D721Med (cell line): ENCODE data around the gene R3HDM1.

Experiments
- DNase-seq: peaks from one replicate; pipeline ENCODE4 v3.0.0; 2011; ENCODE audit warnings: low spot score; ENCODE audit not compliant: insufficient read length
- FAIRE-seq: peaks from 2 replicates; lab custom pipeline; 2011; peaks lifted over from hg19 to GRCh38; lab: Jason Lieb, UNC
- TF ChIP-seq, protein P1 (sequence below): IDR thresholded peaks from 2 replicates; pipeline ENCODE4 v1.5.1; 2012; ENCODE audit warnings: mild to moderate bottlenecking, control low read depth; ENCODE audit not compliant: insufficient read depth; ENCODE audit errors: missing control alignments

Gene R3HDM1

GRCh38 chr2:135732561-135732960, 201.3 kb downstream of the R3HDM1 start:
- TF ChIP-seq, protein P1, sequence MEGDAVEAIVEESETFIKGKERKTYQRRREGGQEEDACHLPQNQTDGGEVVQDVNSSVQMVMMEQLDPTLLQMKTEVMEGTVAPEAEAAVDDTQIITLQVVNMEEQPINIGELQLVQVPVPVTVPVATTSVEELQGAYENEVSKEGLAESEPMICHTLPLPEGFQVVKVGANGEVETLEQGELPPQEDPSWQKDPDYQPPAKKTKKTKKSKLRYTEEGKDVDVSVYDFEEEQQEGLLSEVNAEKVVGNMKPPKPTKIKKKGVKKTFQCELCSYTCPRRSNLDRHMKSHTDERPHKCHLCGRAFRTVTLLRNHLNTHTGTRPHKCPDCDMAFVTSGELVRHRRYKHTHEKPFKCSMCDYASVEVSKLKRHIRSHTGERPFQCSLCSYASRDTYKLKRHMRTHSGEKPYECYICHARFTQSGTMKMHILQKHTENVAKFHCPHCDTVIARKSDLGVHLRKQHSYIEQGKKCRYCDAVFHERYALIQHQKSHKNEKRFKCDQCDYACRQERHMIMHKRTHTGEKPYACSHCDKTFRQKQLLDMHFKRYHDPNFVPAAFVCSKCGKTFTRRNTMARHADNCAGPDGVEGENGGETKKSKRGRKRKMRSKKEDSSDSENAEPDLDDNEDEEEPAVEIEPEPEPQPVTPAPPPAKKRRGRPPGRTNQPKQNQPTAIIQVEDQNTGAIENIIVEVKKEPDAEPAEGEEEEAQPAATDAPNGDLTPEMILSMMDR, result no peak
- no peak for FAIRE-seq

GRCh38 chr2:135733045-135733444, 201.8 kb downstream of the R3HDM1 start:
- TF ChIP-seq, protein P1, result no peak
- no peak for DNase-seq
- no peak for FAIRE-seq

More at GRCh38 chr2:135732561-135732960, 201.3 kb downstream of the R3HDM1 start:
- no peak for DNase-seq

DNA sequence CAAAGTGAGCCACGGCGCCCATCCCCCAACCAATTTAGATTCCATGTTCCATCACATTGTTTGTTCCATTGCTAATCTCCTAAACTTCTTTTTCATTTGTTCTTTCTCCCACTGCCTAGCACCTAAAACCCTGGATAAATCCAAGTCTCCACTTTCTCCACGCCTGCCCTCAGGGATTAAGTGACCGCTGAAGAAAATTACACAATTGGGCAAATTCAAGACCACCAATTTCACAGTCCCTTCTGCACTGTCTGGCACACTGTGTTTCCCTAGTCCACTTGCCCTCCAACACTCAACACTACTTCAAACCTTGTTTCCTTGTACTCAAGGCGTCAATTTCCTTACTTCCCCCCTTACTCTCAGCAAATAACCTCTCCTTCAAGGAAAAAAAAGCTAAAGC, 205.3 kb downstream of the R3HDM1 start:
- FAIRE-seq (no peak), DNase-seq (no peak)

GRCh38 chr2:135740206-135740605, 208.9 kb downstream of the R3HDM1 start:
- no peak for DNase-seq
- FAIRE-seq, result no peak
- TF ChIP-seq, protein P1, result no peak

More for the DNA sequence above, 205.3 kb downstream of the R3HDM1 start:
- TF ChIP-seq, protein P1, result no peak

GRCh38 chr2:135741043-135741394, 209.7 kb downstream of the R3HDM1 start:
- TF ChIP-seq, protein P1, result no peak
- FAIRE-seq (no peak), DNase-seq (no peak)

GRCh38 chr2:135741395-135742324, 210.4 kb downstream of the R3HDM1 start, which contains the start of gene UBXN4:
Gene UBXN4 (plus strand): TSS chr2:135741855. CDS start chr2:135741930, 75 bp downstream.
- peak; percentile 42 for DNase-seq
- TF ChIP-seq, protein P1, result peak; percentile 45
- FAIRE-seq, result peak; percentile 51

DNA sequence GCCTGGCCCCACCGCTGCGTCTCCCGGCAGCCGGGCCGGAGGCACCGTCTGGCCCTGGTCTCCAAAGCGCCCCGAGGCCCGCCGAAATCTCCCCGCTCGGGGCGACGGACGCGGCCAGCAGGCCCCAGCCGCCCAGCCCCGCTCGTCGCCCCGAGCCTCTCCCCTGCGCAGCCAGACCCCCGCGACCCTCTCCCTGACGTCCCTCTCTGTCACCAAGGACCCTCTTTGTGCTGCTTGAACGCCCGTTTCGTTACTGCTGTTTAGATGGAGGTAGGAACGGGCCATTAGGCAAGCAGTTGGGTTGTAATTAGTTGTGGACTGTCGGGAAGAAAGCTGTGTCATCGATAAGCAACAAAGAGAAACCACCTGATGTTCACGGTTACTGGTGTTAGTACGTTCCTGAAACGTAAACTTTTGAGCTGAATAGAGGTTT, 211.1 kb downstream of the R3HDM1 start:
- peak; percentile 46 for FAIRE-seq
- TF ChIP-seq, protein P1, result no peak
- no peak for DNase-seq
